ENCODE measurements around the gene OVCA2. TPM values are rescaled to one million over a fixed set of nuclear protein-coding genes. Genes with fewer than 3 reads are reported as not detected.

Gene OVCA2
- total and polyA plus RNA-seq, 2 donors (not counting 3 experiments of a cell fraction or from before 2014, with no cell fraction given), result 41.3 to 84.2 TPM

DNA sequence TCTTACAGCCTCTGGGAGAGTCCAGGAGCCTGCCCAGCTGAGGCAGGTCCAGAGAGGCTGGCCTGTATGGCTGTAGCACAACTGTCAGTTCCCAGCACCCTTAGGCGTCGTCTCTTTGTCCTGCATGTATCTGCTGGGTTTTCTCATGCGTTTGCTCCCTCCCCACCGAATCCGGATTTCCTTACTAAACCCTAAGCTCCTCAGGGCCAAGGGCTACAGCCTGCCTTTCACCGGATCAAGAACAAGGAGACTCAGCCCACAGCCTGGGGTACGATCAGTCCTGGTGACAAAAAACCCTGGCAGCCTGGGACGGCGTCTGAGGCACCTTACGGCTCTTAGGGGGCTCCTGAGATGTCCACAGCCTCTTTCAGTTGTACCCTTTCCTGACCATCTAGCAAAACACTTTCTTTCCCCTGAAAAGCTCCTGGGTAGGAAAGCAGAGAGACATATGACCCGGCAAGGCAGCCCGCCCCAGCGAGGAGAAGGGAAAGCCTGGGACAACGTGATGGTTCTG, 25.3 kb downstream of the OVCA2 start:
- H3K9me3 ChIP-seq (replicated peaks; ENCODE audit: control insufficient read depth, insufficient read depth, low read length), result no peaks in the 10 kb centered on the region
- TSS peak; percentile 26 for BruUV-seq (replicated peaks)
- TF ChIP-seq, protein P1, sequence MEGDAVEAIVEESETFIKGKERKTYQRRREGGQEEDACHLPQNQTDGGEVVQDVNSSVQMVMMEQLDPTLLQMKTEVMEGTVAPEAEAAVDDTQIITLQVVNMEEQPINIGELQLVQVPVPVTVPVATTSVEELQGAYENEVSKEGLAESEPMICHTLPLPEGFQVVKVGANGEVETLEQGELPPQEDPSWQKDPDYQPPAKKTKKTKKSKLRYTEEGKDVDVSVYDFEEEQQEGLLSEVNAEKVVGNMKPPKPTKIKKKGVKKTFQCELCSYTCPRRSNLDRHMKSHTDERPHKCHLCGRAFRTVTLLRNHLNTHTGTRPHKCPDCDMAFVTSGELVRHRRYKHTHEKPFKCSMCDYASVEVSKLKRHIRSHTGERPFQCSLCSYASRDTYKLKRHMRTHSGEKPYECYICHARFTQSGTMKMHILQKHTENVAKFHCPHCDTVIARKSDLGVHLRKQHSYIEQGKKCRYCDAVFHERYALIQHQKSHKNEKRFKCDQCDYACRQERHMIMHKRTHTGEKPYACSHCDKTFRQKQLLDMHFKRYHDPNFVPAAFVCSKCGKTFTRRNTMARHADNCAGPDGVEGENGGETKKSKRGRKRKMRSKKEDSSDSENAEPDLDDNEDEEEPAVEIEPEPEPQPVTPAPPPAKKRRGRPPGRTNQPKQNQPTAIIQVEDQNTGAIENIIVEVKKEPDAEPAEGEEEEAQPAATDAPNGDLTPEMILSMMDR (IDR thresholded peaks at IDR 0.05; ENCODE audit: extremely low read depth in 1 of 2, insufficient read depth in 1 of 2, low read depth in 1 of 2, low read length in 2 of 2), result no peak
- TF ChIP-seq GATA2 (IDR thresholded peaks at IDR 0.05; ENCODE audit: insufficient read depth, insufficient read length, low read depth, low read length) (no peak), FOS (IDR thresholded peaks at IDR 0.05; ENCODE audit: borderline replicate concordance, insufficient read depth, low read length) (no peak), JUN (IDR thresholded peaks at IDR 0.05; ENCODE audit: borderline replicate concordance, insufficient read depth, insufficient read length, low read depth) (no peak), MYC (IDR thresholded peaks at IDR 0.05; ENCODE audit: low read depth, low read length) (no peak), POLR2A (IDR thresholded peaks at IDR 0.05; ENCODE audit: low read depth, low read length) (no peak), POLR2AphosphoS5 (IDR thresholded peaks at IDR 0.05; ENCODE audit: insufficient read depth, low read depth, low read length) (peak; percentile 47), EZH2 (IDR thresholded peaks at IDR 0.05; ENCODE audit: borderline replicate concordance, low read depth, low read length, severe bottlenecking) (no peak)
- H3K27me3 ChIP-seq (ENCODE audit: control insufficient read depth in 2 of 2, insufficient read depth in 2 of 2, low read length in 2 of 2), result no peaks in the 10 kb centered on the region
- no peaks in the 10 kb centered on the region for H3K9me1 ChIP-seq (replicated peaks; ENCODE audit: control insufficient read depth, extremely low read depth, insufficient read depth, low read length)
- FAIRE-seq (no peak), DNase-seq (ENCODE audit: low read depth, low spot score) (no peak)
- CTCF ChIA-PET, result interaction anchor here (0.8 to 17.2 kb wide), 7 partner anchors 9 to 178 kb away, joined by 3 to 455 read pairs (median 18); partner anchors contain the start of gene HIC1
- H4K20me1 ChIP-seq (replicated peaks; ENCODE audit: control insufficient read depth, extremely low read depth, insufficient read depth, low read length), result no peaks in the 10 kb centered on the region
- no peak overlapping the region for H3K4me3 ChIP-seq (replicated peaks in 1 of 3; ENCODE audit: insufficient read depth in 1 of 3, low read depth in 1 of 3, low read length in 3 of 3)
- peaks cover 0 to 6% of the 10 kb centered on the region in 2 experiments for H3K36me3 ChIP-seq (ENCODE audit: control insufficient read depth in 2 of 2, extremely low read depth in 1 of 2, insufficient read depth in 2 of 2, low read length in 2 of 2)
- dilution Hi-C loops (cut with MboI; ENCODE audit: extremely low pct_ligation_motif_present, low sequenced_read_pairs), result no loop called here
- POLR2A ChIA-PET, result interaction anchor here (1.7 kb wide), 1 partner anchor 178 kb away, joined by 4 read pairs; no protein-coding TSS in a partner anchor
- H3K9ac ChIP-seq (replicated peaks; ENCODE audit: extremely low read depth, insufficient read depth, low read length), result peak overlapping the region; percentile 40
- H3K27ac ChIP-seq (ENCODE audit: insufficient read depth, low read depth, low read length), result peak overlapping the region; percentile 78
- H2AFZ ChIP-seq (ENCODE audit: low read depth, low read length), result no peak overlapping the region
- H3K79me2 ChIP-seq (ENCODE audit: control insufficient read depth, insufficient read depth, low read length), result peaks cover 8% of the 10 kb centered on the region
- H3K4me2 ChIP-seq (ENCODE audit: insufficient read depth, low read length), result no peak overlapping the region
- intact Hi-C loops (cut with micrococcal nuclease), result loop anchor here (1.0 kb wide), 1 partner anchor 125 kb away; no protein-coding TSS in a partner anchor
- H3K4me1 ChIP-seq (ENCODE audit: control insufficient read depth, extremely low read depth, insufficient read depth, low read length), result peaks cover 71% of the 10 kb centered on the region

Measured in endothelial cell of umbilical vein (primary cell).